ENCODE data around the gene SULT1A1.
"Not testable (repeated sequence)": the region's sequence is repeated elsewhere in the genome, so short reads cannot be mapped to it uniquely, and the experiment has no call there.

The SULT1A1 gene

DNA sequence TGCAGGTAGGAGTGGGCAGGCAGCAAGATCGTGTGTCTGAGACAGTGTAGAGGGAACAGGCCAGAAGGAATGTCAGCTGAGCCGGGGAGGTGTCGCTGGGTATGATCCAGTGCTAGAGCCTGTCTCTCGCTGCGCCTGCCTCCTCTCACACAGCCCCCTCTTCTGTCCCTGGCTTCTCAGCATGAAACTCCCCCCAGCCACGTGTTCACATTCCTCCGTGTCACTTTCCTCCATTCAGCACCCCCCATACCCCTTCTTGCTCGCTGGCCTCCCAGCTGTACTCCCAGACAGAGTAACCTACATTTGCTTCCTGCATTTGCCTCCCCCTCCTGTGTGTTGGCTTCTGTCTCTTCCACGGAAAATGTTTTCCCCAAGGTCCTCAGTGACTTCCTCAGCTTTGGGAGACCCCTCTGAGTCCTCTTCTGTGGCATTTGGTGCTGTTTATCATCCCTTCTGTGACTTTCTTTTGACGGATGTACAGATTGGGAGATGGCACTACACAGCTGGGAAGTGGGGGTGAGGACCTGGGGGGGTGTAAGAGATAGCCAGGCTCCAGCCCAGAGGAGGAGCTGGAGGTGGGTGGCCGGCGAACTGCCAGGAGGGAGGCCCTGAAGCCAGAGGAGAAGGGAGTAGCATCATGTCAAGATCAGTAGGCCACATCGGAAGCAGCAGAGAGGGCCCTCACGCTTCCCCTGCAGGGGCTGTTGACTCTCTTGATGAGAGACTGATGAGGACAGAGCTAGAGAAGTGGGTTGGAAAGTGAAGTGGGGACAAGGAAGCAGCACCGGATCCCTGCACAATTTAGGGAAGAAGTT is 36.9 kb downstream of the SULT1A1 start:
- H3K36me3 ChIP-seq (ENCODE audit: control insufficient read depth, insufficient read depth, low read length), result no peaks in the 10 kb centered on the region
- H3K27ac ChIP-seq (ENCODE audit: insufficient read depth, low read depth, low read length, poor library complexity, severe bottlenecking), result no peak overlapping the region
- no peaks in the 10 kb centered on the region for H3K9me3 ChIP-seq (ENCODE audit: control insufficient read depth, low read length)
- no peaks in the 10 kb centered on the region for H3K27me3 ChIP-seq (ENCODE audit: control insufficient read depth, insufficient read depth, low read length, poor library complexity, severe bottlenecking)
- peaks cover 16% of the 10 kb centered on the region for H3K4me1 ChIP-seq (ENCODE audit: control insufficient read depth, insufficient read depth, low read length)
- 51 to 62% methylated on average over 15 of the region's 15 CpGs for WGBS, 2 experiments
- no peak overlapping the region for H3K4me3 ChIP-seq (ENCODE audit: insufficient read depth, low read depth, low read length)

DNA sequence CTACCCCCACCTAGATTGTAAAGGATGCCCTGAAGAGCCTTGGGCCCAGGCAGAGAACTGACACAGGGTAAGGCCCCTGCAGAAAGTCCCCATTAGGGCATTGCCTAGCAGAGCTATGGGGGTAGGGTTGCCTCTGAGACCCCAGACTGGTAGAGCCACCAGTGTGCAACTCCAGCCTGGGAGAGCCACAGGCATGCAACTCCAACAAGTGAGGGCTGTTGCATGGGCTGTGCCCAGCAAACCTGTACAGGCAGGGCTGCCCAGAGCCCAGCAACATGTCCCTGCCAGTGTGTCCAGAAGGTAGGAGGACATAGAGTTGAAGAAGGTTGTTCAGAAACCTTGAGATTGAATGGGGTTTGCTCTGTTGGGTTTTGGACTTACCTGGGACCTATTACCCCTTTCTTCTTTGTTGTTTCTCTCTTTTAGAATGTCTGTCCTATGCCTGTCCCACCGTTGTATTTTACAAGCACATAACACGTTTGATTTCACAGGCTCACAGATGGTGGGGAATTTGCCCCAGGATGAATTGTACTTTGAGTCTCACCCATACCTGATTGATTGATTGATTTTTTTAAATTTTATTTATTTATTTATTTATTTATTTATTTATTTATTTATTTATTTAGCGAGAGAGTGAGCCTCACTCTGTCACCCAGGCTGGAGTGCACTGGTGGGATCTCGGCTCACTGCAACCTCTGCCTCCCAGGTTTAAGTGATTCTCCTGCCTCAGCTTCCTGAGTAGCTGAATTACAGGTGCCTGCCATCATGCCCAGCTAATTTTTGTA is 39.7 kb downstream of the SULT1A1 start:
- Histone ChIP-seq H3K4me1 (ENCODE audit: control insufficient read depth, insufficient read depth, low read length) (peaks cover 16% of the 10 kb centered on the region), H3K9me3 (ENCODE audit: control insufficient read depth, low read length) (no peaks in the 10 kb centered on the region), H3K4me3 (ENCODE audit: insufficient read depth, low read depth, low read length) (no peak overlapping the region), H3K36me3 (ENCODE audit: control insufficient read depth, insufficient read depth, low read length) (no peaks in the 10 kb centered on the region), H3K27me3 (ENCODE audit: control insufficient read depth, insufficient read depth, low read length, poor library complexity, severe bottlenecking) (no peaks in the 10 kb centered on the region), H3K27ac (ENCODE audit: insufficient read depth, low read depth, low read length, poor library complexity, severe bottlenecking) (no peak overlapping the region)
- 96 to 98% methylated on average over 4 of the region's 4 CpGs for WGBS, 2 experiments

DNA sequence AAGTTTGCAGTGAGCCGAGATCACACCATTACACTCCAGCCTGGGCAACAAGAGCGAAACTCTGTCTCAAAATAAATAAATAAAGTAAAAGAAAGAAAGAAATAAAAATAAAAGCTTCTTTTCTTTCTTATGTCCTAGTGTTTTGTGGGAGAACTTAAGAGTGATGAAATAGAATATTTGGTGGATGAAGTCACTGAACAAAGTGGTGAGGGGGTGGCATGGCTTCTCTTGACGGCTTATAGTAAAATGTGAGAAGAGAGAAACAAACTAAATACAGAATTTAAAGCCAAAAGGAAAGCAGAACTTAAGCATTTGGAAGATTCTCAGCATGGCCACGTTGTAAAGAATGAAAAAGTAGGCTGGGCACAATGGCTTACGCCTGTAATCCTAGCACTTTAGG is 40.8 kb downstream of the SULT1A1 start:
- 85 to 86% methylated on average over 4 of the region's 5 CpGs for WGBS, 2 experiments
- Histone ChIP-seq H3K36me3 (ENCODE audit: control insufficient read depth, insufficient read depth, low read length) (no peaks in the 10 kb centered on the region), H3K4me1 (ENCODE audit: control insufficient read depth, insufficient read depth, low read length) (peaks cover 16% of the 10 kb centered on the region), H3K9me3 (ENCODE audit: control insufficient read depth, low read length) (no peaks in the 10 kb centered on the region), H3K27me3 (ENCODE audit: control insufficient read depth, insufficient read depth, low read length, poor library complexity, severe bottlenecking) (no peaks in the 10 kb centered on the region), H3K27ac (ENCODE audit: insufficient read depth, low read depth, low read length, poor library complexity, severe bottlenecking) (no peak overlapping the region), H3K4me3 (ENCODE audit: insufficient read depth, low read depth, low read length) (no peak overlapping the region)

DNA sequence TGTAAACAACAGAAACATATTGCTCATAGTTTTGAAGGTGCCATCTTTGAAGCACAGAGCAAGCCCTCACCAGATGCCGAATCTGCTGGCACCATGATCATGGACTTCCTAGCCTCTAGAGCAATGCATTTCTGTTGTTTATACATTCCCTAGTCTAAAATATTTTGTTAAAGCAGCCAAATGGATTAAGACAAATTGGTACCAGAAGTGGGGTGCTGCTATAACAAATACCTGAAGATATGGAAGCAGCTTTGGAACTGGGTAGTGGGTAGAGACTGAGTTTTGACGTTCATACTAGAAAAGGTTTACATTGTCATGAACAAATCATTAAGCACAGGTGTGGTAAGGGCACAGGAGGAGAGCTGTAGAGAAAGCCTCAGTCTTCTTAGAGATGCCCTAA is 42.6 kb downstream of the SULT1A1 start:
- Histone ChIP-seq H3K4me1 (ENCODE audit: control insufficient read depth, insufficient read depth, low read length) (peaks cover 1% of the 10 kb centered on the region), H3K27ac (ENCODE audit: insufficient read depth, low read depth, low read length, poor library complexity, severe bottlenecking) (no peak overlapping the region), H3K36me3 (ENCODE audit: control insufficient read depth, insufficient read depth, low read length) (no peaks in the 10 kb centered on the region), H3K27me3 (ENCODE audit: control insufficient read depth, insufficient read depth, low read length, poor library complexity, severe bottlenecking) (no peaks in the 10 kb centered on the region), H3K9me3 (ENCODE audit: control insufficient read depth, low read length) (no peaks in the 10 kb centered on the region), H3K4me3 (ENCODE audit: insufficient read depth, low read depth, low read length) (no peak overlapping the region)
- 91 to 92% methylated on average over 2 of the region's 2 CpGs for WGBS, 2 experiments

DNA sequence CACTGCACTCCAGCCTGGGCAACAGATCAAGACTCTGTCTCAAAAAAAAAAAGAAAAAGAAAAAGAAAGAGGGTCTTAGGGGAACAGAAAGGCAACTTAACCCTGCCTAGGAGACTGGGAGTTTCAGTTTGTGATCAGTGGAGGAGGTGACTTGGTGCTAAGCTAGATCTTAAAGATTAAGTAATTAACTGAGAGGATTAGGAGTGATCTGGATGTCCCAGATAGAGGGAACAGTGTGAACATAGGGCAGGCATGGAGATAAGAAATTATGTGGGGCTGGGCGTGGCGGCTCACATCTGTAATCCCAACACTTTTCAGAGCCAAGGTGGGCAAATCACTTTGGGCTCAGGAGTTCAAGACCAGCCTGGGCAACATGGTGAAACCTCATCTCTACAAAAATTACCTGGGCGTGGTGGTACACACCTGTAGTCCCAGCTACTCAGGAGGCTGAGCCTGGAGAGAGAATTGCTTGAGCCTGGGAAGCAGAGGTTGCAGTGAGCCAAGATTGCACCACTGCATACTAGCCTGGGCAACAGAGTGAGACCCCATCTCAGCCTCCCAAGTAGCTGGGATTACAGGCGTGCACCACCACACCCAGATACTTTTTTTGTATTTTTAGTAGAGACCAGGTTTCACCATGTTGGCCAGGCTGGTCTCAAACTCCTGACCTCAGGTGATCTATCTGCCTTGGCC is 43.5 kb downstream of the SULT1A1 start:
- H3K36me3 ChIP-seq (ENCODE audit: control insufficient read depth, insufficient read depth, low read length); H3K4me3 ChIP-seq (ENCODE audit: insufficient read depth, low read depth, low read length); H3K9me3 ChIP-seq (ENCODE audit: control insufficient read depth, low read length); H3K27me3 ChIP-seq (ENCODE audit: control insufficient read depth, insufficient read depth, low read length, poor library complexity, severe bottlenecking); H3K4me1 ChIP-seq (ENCODE audit: control insufficient read depth, insufficient read depth, low read length); H3K27ac ChIP-seq (ENCODE audit: insufficient read depth, low read depth, low read length, poor library complexity, severe bottlenecking): not testable (repeated sequence)
- WGBS, 2 experiments, result 94 to 96% methylated on average over 4 of the region's 4 CpGs

DNA sequence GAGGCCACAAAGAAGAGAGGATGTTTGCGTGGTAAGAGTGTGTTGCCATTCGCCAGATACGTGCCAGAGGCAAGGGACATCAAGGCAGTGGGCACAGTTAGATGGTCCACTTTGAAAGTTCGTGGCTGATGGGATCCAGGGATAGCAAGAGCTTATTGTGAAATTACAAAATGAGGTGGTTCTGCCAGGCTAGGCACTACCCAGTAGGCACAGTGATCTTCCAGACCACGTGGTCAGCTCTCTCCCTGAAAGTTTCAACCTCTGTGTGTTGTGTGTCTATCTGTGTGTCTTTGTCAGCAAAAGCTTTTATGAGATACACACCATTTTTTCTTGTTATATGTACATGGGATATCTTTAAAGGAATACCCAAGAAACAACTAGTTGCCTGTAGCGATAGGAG is 46.6 kb downstream of the SULT1A1 start:
- Histone ChIP-seq H3K4me1 (ENCODE audit: control insufficient read depth, insufficient read depth, low read length) (no peaks in the 10 kb centered on the region), H3K27me3 (ENCODE audit: control insufficient read depth, insufficient read depth, low read length, poor library complexity, severe bottlenecking) (no peaks in the 10 kb centered on the region), H3K27ac (ENCODE audit: insufficient read depth, low read depth, low read length, poor library complexity, severe bottlenecking) (no peak overlapping the region), H3K36me3 (ENCODE audit: control insufficient read depth, insufficient read depth, low read length) (peaks cover 4% of the 10 kb centered on the region), H3K4me3 (ENCODE audit: insufficient read depth, low read depth, low read length) (no peak overlapping the region), H3K9me3 (ENCODE audit: control insufficient read depth, low read length) (no peaks in the 10 kb centered on the region)
- WGBS, 2 experiments, result 83 to 88% methylated on average over 5 to 6 of the region's 6 CpGs

DNA sequence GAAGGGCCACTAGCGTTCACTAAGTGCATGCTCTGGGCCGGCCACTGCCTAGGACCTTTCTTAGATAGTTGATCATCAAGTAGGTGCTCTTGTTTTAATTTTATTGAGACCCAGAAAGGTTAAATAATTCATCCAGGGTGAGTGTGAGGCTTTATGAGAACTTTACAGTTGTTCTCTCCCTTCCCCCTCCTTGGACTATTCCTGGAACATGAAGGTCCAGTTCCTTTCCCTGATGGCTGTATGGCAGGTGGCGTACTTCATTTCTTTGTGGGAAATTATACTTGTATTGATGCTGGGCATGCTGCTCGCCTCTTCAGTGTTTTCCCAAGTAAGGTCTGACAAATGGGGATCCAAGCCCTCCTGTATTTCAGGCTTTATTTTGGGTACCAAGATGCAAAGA is 47.6 kb downstream of the SULT1A1 start:
- H3K9me3 ChIP-seq (ENCODE audit: control insufficient read depth, low read length), result no peaks in the 10 kb centered on the region
- no peaks in the 10 kb centered on the region for H3K27me3 ChIP-seq (ENCODE audit: control insufficient read depth, insufficient read depth, low read length, poor library complexity, severe bottlenecking)
- WGBS, 2 experiments, result 95% methylated on average over 4 of the region's 4 CpGs
- H3K4me3 ChIP-seq (ENCODE audit: insufficient read depth, low read depth, low read length), result no peak overlapping the region
- H3K27ac ChIP-seq (ENCODE audit: insufficient read depth, low read depth, low read length, poor library complexity, severe bottlenecking), result no peak overlapping the region
- H3K4me1 ChIP-seq (ENCODE audit: control insufficient read depth, insufficient read depth, low read length), result no peaks in the 10 kb centered on the region
- H3K36me3 ChIP-seq (ENCODE audit: control insufficient read depth, insufficient read depth, low read length), result peaks cover 4% of the 10 kb centered on the region

DNA sequence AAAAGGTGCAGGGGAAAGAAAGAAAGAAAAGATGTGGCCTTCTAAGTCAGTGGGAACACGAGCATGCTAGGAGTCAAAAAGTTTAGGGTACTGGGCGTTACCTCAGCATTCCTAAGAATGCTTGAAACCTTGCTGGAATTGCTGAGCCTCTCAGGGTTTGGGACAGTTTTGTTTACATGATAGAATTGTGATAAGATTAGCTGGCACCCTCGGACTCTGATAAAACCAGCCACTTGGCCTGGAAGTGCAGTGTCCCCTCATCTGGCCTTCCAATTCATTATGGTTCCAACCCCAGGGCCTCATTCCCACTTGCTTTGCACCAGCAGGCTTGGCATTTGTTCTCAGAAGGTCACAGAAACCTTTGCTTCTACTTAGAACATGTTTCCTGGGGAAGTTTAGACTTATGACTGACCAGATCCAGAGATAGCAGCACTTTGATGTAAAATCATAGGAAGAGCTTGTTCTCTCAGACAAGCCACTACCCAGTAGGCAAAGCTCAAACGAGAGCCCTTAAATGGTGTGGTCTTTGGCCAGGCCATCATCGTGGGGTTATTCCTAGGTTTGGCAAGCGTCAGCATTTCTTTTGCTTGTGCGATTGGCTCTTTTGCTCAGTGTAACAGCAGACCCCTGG is 48.2 kb downstream of the SULT1A1 start:
- Histone ChIP-seq H3K4me3 (ENCODE audit: insufficient read depth, low read depth, low read length) (no peak overlapping the region), H3K27ac (ENCODE audit: insufficient read depth, low read depth, low read length, poor library complexity, severe bottlenecking) (no peak overlapping the region), H3K9me3 (ENCODE audit: control insufficient read depth, low read length) (no peaks in the 10 kb centered on the region), H3K36me3 (ENCODE audit: control insufficient read depth, insufficient read depth, low read length) (peaks cover 4% of the 10 kb centered on the region), H3K27me3 (ENCODE audit: control insufficient read depth, insufficient read depth, low read length, poor library complexity, severe bottlenecking) (no peaks in the 10 kb centered on the region), H3K4me1 (ENCODE audit: control insufficient read depth, insufficient read depth, low read length) (no peaks in the 10 kb centered on the region)
- 91 to 93% methylated on average over 7 of the region's 7 CpGs for WGBS, 2 experiments

DNA sequence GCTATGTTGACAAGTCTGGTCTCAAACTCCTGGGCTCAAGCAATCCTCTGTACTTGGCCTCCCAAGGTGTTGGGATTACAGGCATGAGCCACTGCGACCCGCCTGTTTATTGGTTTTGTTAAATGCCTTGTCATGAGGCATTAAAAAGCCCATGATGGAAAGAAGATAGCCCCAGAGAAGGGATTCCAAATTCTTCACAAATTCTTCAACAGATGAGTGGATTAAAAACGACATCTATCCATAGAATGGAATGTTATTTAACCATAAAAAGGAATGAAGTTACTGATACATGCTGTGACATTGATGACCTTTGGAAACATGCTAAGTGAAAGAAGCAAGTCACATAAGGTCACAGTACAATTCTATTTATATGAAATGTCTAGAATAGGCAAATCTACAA is 51.4 kb downstream of the SULT1A1 start:
- Histone ChIP-seq H3K4me3 (ENCODE audit: insufficient read depth, low read depth, low read length) (no peak overlapping the region), H3K27me3 (ENCODE audit: control insufficient read depth, insufficient read depth, low read length, poor library complexity, severe bottlenecking) (no peaks in the 10 kb centered on the region), H3K36me3 (ENCODE audit: control insufficient read depth, insufficient read depth, low read length) (peaks cover 4% of the 10 kb centered on the region), H3K9me3 (ENCODE audit: control insufficient read depth, low read length) (no peaks in the 10 kb centered on the region), H3K27ac (ENCODE audit: insufficient read depth, low read depth, low read length, poor library complexity, severe bottlenecking) (no peak overlapping the region), H3K4me1 (ENCODE audit: control insufficient read depth, insufficient read depth, low read length) (peaks cover 3% of the 10 kb centered on the region)
- WGBS, 2 experiments, result 76 to 97% methylated on average over 2 to 3 of the region's 3 CpGs

DNA sequence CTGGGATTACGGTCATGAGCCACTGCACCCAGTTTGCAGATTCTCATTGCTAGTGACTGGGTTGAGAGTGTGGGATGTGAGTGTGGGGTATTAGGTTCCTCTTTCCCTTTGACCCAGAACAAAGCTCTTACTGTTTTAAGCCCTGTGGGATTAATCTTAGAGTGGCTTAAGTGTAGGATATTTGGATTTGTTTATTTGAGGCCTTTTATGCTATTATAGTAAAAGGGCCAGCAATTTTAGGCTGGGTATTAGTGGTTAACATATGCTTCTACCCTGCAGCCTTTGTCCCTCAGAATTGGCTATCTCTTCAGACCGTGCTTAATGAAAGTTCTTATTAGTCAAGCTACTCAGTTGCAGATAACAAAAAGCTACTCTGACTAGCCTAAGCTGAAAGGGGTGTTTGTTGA is 52.9 kb downstream of the SULT1A1 start:
- no peaks in the 10 kb centered on the region for H3K27me3 ChIP-seq (ENCODE audit: control insufficient read depth, insufficient read depth, low read length, poor library complexity, severe bottlenecking)
- H3K9me3 ChIP-seq (ENCODE audit: control insufficient read depth, low read length), result no peaks in the 10 kb centered on the region
- 96 to 98% methylated on average over 2 of the region's 2 CpGs for WGBS, 2 experiments
- H3K36me3 ChIP-seq (ENCODE audit: control insufficient read depth, insufficient read depth, low read length), result peaks cover 4% of the 10 kb centered on the region
- no peak overlapping the region for H3K27ac ChIP-seq (ENCODE audit: insufficient read depth, low read depth, low read length, poor library complexity, severe bottlenecking)
- no peak overlapping the region for H3K4me3 ChIP-seq (ENCODE audit: insufficient read depth, low read depth, low read length)
- peaks cover 3% of the 10 kb centered on the region for H3K4me1 ChIP-seq (ENCODE audit: control insufficient read depth, insufficient read depth, low read length)

All from ectodermal cell (in vitro differentiated cells).